NCI-H2227 treated with DMSO at 0.1 percent for 48 hours (cell line): ENCODE data around the gene COL11A1.
"Not testable (repeated sequence)": the region's sequence is repeated elsewhere in the genome, so short reads cannot be mapped to it uniquely, and the experiment has no call there.

Source experiments
- DNase-seq: peaks from one replicate; lab custom pipeline; 2025; lab: John Stamatoyannopoulos, UW

Gene COL11A1

GRCh38 chr1:102834688-102835320 lies 273.5 kb downstream of the COL11A1 start:
- DNase-seq: no peak

- no peak for DNase-seq
These were observed 275.2 kb downstream of the COL11A1 start for GRCh38 chr1:102833151-102833550.

GRCh38 chr1:102826706-102827105 lies 281.6 kb downstream of the COL11A1 start:
- DNase-seq: not testable (repeated sequence)
